WERI-Rb-1 (cell line): ENCODE data around the gene GID4.

Experiments
- DNase-seq: peaks from one replicate; pipeline ENCODE4 v3.0.0-alpha.2; 2020
- H3K27ac ChIP-seq: fragments of 250-450 bp; sonication (Bioruptor Pico); 2 replicates; pipeline ENCODE4 v1.5.1; 2020; ENCODE audit warnings: mild to moderate bottlenecking, moderate library complexity
- H3K27me3 ChIP-seq: fragments of 250-450 bp; sonication (Bioruptor Pico); 2 replicates; pipeline ENCODE4 v1.5.1; 2021; ENCODE audit warnings: mild to moderate bottlenecking, low read depth, moderate library complexity; ENCODE audit not compliant: insufficient read depth, severe bottlenecking
- H3K36me3 ChIP-seq: fragments of 250-450 bp; sonication (Bioruptor Pico); 2 replicates; pipeline ENCODE4 v1.5.1; 2020; ENCODE audit warnings: mild to moderate bottlenecking, moderate library complexity
- H3K4me3 ChIP-seq: 2 replicates; pipeline ENCODE4 v1.5.1; 2011; ENCODE audit warnings: low read depth, mild to moderate bottlenecking, control low read depth, low read length
- H3K9me3 ChIP-seq: fragments of 250-450 bp; sonication (Bioruptor Pico); 2 replicates; pipeline ENCODE4 v1.5.1; 2021; ENCODE audit warnings: mild to moderate bottlenecking, moderate library complexity; ENCODE audit not compliant: severe bottlenecking
- CTCF ChIP-seq: IDR thresholded peaks from 2 replicates; pipeline ENCODE4 v1.5.1; 2011; ENCODE audit warnings: low read depth, mild to moderate bottlenecking, control low read depth, inconsistent platforms, low read length

The GID4 gene

GRCh38 chr17:18094409-18094807 is 55.2 kb downstream of the GID4 start:
- no peaks in the 10 kb centered on the region for H3K9me3 ChIP-seq
- no peak for DNase-seq
- no peak overlapping the region for H3K4me3 ChIP-seq
- no peak overlapping the region; the same call in 1 of the 2 replicates for H3K27ac ChIP-seq
- no peak for TF ChIP-seq CTCF
- H3K36me3 ChIP-seq, result peaks cover 10% of the 10 kb centered on the region
- no peaks in the 10 kb centered on the region for H3K27me3 ChIP-seq

GRCh38 chr17:18099516-18099915 is 60.3 kb downstream of the GID4 start:
- Histone ChIP-seq H3K27ac (no peak overlapping the region), H3K36me3 (peaks cover 2% of the 10 kb centered on the region), H3K27me3 (no peaks in the 10 kb centered on the region), H3K9me3 (no peaks in the 10 kb centered on the region), H3K4me3 (no peak overlapping the region)
- TF ChIP-seq CTCF, result no peak
- no peak for DNase-seq

GRCh38 chr17:18100616-18101015 is 61.4 kb downstream of the GID4 start:
- Histone ChIP-seq H3K27ac (no peak overlapping the region), H3K27me3 (no peaks in the 10 kb centered on the region), H3K36me3 (peaks cover 2% of the 10 kb centered on the region; the same call in 1 of the 2 replicates), H3K9me3 (no peaks in the 10 kb centered on the region), H3K4me3 (no peak overlapping the region)
- no peak for DNase-seq
- TF ChIP-seq CTCF, result no peak

- H3K9me3 ChIP-seq, result no peaks in the 10 kb centered on the region
- no peak overlapping the region for H3K4me3 ChIP-seq
- no peaks in the 10 kb centered on the region for H3K27me3 ChIP-seq
- DNase-seq, result no peak
- no peaks in the 10 kb centered on the region for H3K36me3 ChIP-seq
- TF ChIP-seq CTCF, result no peak
- no peak overlapping the region for H3K27ac ChIP-seq
These were observed 62.6 kb downstream of the GID4 start for GRCh38 chr17:18101828-18102227.

DNA sequence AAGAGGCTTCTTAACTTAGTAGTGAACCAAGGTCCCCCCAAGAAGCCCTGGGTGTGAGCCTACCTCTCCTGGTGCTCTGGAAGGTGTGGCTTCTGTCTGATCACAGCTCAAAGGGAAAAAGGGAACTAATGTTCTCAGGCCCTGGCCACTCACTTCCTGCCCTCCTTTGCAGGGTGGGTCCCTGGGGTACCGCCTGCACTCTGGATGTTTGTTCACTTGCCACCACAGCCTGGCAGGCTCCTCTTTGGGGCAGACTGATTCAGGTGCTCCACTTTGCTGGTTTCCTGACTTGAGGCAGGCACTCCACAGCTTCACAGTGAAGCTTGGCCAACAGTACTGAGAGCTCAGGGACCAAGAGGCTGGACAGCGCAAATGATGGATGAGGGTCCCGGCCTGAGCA is 63.4 kb downstream of the GID4 start:
- H3K4me3 ChIP-seq, result no peak overlapping the region
- H3K36me3 ChIP-seq, result no peaks in the 10 kb centered on the region
- no peaks in the 10 kb centered on the region for H3K9me3 ChIP-seq
- no peak for DNase-seq
- no peak for TF ChIP-seq CTCF
- no peak overlapping the region for H3K27ac ChIP-seq
- no peaks in the 10 kb centered on the region for H3K27me3 ChIP-seq

DNA sequence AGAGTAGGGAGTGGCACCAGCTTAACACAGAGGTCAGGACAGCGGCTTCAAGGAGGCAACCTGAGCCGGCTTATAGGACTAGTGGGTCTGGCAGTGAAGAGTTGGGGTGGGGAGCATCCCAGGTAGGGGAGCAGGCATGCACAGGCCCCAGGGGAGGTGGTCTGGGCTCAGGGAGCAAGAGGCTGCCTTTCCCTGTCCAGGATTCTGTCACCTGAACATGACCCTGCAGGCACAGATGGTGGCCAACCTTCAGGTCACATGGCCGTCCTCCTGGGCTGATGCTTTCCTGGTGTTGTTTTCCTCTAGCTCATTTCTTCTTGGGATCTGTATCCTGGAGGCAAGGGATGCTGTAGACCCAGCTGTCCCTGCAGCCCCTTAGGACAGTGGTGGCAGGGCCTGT is 65.8 kb downstream of the GID4 start:
- H3K27ac ChIP-seq, result peak overlapping the region; percentile 60

More for the DNA sequence above, 65.8 kb downstream of the GID4 start:
- H3K36me3 ChIP-seq, result no peaks in the 10 kb centered on the region
- no peaks in the 10 kb centered on the region for H3K9me3 ChIP-seq
- H3K27me3 ChIP-seq, result no peaks in the 10 kb centered on the region
- peak; percentile 73 for DNase-seq
- no peak overlapping the region for H3K4me3 ChIP-seq
- TF ChIP-seq CTCF, result no peak
